IPS DF 6.9 (cell line): ENCODE results near the gene IGF1.
"Not testable (repeated sequence)": the region's sequence is repeated elsewhere in the genome, so short reads cannot be mapped to it uniquely, and the experiment has no call there.

ENCODE experiments used
- DNase-seq: peaks from one replicate; pipeline ENCODE4 v3.0.0-alpha.2; 2013; ENCODE audit warnings: low read depth, low spot score
- H3K27ac ChIP-seq: one replicate; pipeline ENCODE4 v1.5.1; 2013; ENCODE audit warnings: low read length, control low read depth
- H3K27me3 ChIP-seq: 2 replicates; pipeline ENCODE4 v1.6.1; 2013; ENCODE audit warnings: mild to moderate bottlenecking, low read length; ENCODE audit not compliant: control insufficient read depth, insufficient read depth
- H3K36me3 ChIP-seq: 2 replicates; pipeline ENCODE4 v1.6.1; 2013; ENCODE audit warnings: low read length; ENCODE audit not compliant: control insufficient read depth, insufficient read depth
- H3K4me1 ChIP-seq: 2 replicates; pipeline ENCODE4 v1.6.1; 2013; ENCODE audit warnings: low read length; ENCODE audit not compliant: control insufficient read depth, insufficient read depth
- H3K4me3 ChIP-seq: 2 replicates; pipeline ENCODE4 v1.5.1; 2013; ENCODE audit warnings: mild to moderate bottlenecking, low read length
- H3K9me3 ChIP-seq: 2 replicates; pipeline ENCODE4 v1.6.1; 2013; ENCODE audit warnings: low read length, inconsistent platforms; ENCODE audit not compliant: control insufficient read depth, insufficient read depth
- WGBS: extraction: QIAGEN DNeasy Blood & Tissue Kit; methylation state at CpG from one replicate; pipeline ENCODE4 v1.1.7; 2013; ENCODE audit warnings: mixed read lengths, missing lambda C conversion rate; ENCODE audit not compliant: insufficient read length, insufficient coverage; 5-methylcytosine and 5-hydroxymethylcytosine counted together

Gene IGF1

DNA sequence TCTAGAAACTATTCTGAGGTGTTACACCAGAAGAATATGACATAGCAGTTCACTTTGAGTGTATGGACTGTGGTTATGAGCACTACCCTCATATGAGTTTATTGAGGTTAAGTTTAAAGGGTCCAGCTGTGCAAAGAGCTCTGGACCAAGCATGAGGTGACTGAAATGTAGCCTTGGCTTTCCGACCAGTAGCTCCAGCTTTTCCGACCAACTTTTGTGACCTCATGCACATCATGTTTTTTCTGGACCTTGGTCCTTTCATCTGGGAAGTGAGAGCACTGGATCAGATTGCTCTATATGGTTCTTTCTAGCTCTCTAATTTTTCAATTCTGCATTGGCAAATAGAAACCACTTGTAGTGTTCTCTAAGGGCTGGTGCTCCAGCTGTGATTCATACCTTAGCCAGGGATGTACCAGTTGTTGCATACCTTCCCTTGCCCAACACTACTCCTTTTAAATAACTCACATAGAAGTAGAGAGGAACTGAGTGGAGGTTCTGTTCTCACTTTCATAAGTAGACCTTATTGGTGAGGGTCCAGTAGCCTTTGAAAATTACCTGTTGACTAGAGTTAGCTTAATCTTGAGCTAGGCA, 16.6 kb downstream of the IGF1 start:
- no peak for DNase-seq
- H3K4me1 ChIP-seq: no peaks in the 10 kb centered on the region
- no peak overlapping the region for H3K4me3 ChIP-seq
- no CpG with 5 or more reads among the region's 2 CpGs for WGBS
- no peaks in the 10 kb centered on the region for H3K27me3 ChIP-seq
- H3K36me3 ChIP-seq: no peaks in the 10 kb centered on the region
- H3K9me3 ChIP-seq: no peaks in the 10 kb centered on the region
- no peak overlapping the region for H3K27ac ChIP-seq

DNA sequence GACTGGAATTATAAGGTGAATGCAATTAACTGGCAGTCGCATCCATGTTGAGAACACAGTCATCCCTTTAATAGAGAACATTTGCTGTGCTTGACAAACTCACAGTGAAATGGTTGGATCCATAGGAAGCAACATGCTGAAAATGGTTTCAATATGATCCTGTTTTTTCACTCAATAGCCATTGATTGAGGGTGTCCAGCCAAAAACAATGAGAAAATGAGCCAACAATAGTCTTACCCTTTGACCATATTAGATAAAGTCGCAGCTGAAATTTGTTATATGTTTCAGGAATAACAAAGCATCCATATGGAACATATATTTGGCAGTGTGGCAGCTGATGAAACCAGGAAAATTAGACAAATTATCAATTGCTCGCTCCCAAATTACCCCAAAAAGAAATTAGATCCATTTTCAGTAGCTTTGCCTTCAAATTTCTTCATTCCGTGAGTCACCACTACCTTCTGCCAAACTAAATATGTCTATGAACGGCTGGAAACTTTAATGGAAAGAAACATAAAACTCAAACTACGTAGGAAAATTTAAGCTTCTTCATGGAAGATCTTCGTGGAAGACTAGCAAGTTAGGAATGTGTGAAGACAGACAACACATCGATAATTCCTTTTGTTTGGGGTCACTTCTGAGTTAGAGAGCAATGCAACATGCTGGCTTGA, 17.4 kb downstream of the IGF1 start:
- Histone ChIP-seq H3K27ac (no peak overlapping the region), H3K36me3 (no peaks in the 10 kb centered on the region), H3K4me1 (no peaks in the 10 kb centered on the region), H3K9me3 (no peaks in the 10 kb centered on the region), H3K27me3 (no peaks in the 10 kb centered on the region), H3K4me3 (no peak overlapping the region)
- no CpG with 5 or more reads among the region's 8 CpGs for WGBS
- no peak for DNase-seq

DNA sequence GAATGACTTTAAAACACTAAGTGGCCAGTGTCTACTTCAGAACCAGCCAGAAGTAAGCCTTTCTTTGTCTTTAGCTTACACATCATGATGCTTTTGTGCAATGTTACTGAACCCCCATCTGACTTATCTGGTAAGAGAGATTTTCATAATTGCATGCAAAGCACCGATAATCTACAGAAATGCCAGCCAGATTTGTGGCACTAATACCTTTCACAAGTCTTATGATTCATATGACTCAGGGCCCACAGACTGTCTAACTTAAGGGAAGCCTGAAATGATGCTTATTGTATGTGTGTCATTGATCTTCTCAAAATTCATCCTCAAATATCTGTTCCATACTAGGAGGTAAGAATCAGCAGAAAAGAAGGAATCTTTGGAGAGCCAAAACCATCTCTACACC, 18.0 kb downstream of the IGF1 start:
- H3K36me3 ChIP-seq: no peaks in the 10 kb centered on the region
- no peak for DNase-seq
- H3K27ac ChIP-seq: no peak overlapping the region
- no CpG with 5 or more reads among the region's 1 CpG for WGBS
- no peaks in the 10 kb centered on the region for H3K4me1 ChIP-seq
- H3K4me3 ChIP-seq: no peak overlapping the region
- no peaks in the 10 kb centered on the region for H3K27me3 ChIP-seq
- H3K9me3 ChIP-seq: no peaks in the 10 kb centered on the region

DNA sequence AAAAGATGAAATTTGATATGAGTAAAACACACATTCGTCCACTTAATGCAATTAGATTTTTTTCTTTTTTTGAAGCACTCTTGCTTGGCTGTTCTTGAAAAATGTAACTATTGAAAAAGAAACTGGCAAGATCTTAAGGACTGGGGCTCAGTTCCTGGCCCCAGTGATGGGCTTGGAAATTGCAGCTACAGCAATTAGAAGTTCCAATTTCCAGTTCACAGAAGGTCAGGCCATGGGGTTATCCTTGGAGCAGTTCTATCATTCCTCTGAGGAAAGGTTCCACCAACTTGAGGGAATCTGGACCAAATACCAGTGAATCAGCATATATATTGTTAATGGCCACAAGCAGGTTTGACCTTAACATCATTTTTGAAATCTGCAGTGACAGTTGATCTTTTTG, 18.9 kb downstream of the IGF1 start:
- DNase-seq: no peak
- Histone ChIP-seq H3K27ac (no peak overlapping the region), H3K27me3 (no peaks in the 10 kb centered on the region), H3K4me3 (no peak overlapping the region), H3K36me3 (no peaks in the 10 kb centered on the region), H3K9me3 (no peaks in the 10 kb centered on the region), H3K4me1 (no peaks in the 10 kb centered on the region)
- WGBS: no CpG with 5 or more reads among the region's 1 CpG

DNA sequence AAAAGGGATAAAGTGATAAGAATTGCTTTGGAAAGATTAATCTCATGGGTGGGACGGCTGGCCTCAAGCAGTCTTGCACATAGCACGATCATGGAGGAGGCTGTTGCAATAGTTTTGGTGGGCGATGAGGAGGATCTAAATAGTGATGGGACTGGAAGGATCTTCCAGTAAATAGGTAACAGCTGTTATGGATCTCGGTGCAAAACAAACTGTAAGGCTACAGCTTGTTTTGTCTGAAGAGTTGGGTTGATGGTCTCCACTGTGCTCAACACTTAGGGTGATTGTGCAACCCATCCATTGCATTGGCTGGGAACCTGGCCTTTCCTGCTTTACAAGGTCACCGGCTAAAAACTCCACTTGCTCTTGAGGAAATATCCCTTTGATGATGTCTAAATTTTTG, 21.0 kb downstream of the IGF1 start:
- DNase-seq: no peak
- no peaks in the 10 kb centered on the region for H3K4me1 ChIP-seq
- no peaks in the 10 kb centered on the region for H3K27me3 ChIP-seq
- H3K27ac ChIP-seq: no peak overlapping the region
- H3K9me3 ChIP-seq: no peaks in the 10 kb centered on the region
- WGBS: no CpG with 5 or more reads among the region's 5 CpGs
- H3K4me3 ChIP-seq: no peak overlapping the region
- no peaks in the 10 kb centered on the region for H3K36me3 ChIP-seq

DNA sequence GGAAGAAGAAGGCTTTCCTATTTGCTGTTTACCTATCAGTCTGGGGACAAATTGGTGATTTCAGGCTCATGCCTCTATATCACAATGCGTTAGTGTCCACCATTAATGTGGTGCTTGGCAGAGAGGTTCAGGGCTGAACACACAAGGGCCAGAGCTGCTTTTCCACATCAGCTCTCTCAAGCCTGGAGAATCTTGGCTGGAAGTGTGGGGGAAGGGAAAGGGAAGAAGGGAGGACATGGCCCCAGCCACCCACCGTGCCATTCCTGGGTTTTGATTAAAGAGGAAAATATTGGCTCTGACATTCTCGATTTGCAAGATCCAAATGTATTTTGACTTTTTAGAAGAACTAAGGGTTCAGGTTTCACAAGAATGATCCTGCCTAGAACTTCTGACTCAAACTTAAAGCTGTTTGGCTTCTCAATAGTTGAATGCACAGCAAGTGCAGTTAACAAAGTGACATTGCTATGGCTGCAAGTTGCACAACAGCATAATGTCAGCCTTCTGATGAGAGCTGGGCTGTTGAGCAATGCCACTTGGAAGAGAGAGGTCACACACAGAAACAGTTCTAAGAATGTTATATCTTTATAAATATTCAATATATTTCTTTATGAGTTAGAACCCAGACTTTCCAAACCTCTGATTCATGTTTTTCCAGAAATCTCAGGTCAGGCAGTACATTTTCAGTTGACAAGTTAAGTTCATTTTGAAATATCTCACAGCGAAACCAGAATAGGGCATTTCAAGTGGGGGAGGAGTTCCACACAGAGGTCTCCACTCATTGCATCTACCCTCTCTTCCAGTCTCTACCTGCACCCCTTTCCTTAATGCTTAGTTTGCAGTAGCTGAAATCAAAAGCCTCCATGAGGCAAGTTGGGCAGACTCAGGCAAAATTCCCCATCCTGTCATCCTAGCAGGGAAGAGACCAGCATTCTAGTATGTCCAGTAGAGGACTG, 25.3 kb downstream of the IGF1 start:
- no peak for DNase-seq
- Histone ChIP-seq H3K27me3 (no peaks in the 10 kb centered on the region), H3K9me3 (no peaks in the 10 kb centered on the region), H3K4me1 (no peaks in the 10 kb centered on the region), H3K27ac (no peak overlapping the region), H3K4me3 (no peak overlapping the region), H3K36me3 (no peaks in the 10 kb centered on the region)
- no CpG with 5 or more reads among the region's 4 CpGs for WGBS

DNA sequence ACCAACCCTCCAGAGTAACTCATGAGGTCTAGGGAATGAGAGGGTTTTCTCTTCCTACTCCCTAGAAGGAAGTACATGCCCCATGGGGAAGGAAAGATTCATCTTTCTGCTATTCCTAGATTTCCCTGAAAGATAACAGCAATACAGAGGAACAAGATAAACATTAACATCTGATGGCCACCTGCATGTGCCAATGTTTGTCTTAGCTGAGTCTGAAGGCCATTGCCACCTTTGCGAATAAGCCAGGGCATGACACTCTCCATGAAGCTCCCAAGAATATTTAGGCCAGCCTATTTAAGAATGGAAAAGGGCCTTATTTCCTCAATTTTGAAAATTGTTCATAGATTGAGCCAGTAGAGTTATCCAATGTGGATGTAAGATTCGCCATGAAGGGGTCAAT, 26.0 kb downstream of the IGF1 start:
- Histone ChIP-seq H3K4me1 (no peaks in the 10 kb centered on the region), H3K36me3 (no peaks in the 10 kb centered on the region), H3K27me3 (no peaks in the 10 kb centered on the region), H3K9me3 (no peaks in the 10 kb centered on the region), H3K27ac (no peak overlapping the region), H3K4me3 (no peak overlapping the region)
- DNase-seq: no peak
- whole genome bisulfite sequencing: no CpG with 5 or more reads among the region's 2 CpGs

DNA sequence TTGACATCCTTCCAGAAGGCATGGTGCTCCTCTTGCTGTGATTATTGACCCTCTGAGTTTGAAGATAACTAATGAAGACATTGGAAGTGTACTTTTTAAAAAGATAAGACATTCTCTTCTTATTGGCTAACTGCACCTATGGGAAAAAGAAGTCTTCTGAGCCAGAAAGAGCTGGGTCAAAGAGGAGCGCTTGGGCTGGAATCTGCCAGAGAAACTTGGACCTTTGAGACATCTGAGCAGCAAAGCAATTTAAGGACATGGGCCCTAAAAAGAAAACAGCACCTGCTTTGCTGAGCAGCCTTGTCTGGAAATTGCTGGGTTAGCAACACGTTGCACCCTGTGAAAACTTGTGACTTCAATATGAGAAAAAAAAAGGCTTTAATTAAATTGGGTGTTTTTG, 27.8 kb downstream of the IGF1 start:
- H3K27me3 ChIP-seq: no peaks in the 10 kb centered on the region
- H3K4me3 ChIP-seq: no peak overlapping the region
- H3K4me1 ChIP-seq: no peaks in the 10 kb centered on the region
- no CpG with 5 or more reads among the region's 2 CpGs for WGBS
- no peak overlapping the region for H3K27ac ChIP-seq
- H3K36me3 ChIP-seq: no peaks in the 10 kb centered on the region
- no peak for DNase-seq
- H3K9me3 ChIP-seq: no peaks in the 10 kb centered on the region

DNA sequence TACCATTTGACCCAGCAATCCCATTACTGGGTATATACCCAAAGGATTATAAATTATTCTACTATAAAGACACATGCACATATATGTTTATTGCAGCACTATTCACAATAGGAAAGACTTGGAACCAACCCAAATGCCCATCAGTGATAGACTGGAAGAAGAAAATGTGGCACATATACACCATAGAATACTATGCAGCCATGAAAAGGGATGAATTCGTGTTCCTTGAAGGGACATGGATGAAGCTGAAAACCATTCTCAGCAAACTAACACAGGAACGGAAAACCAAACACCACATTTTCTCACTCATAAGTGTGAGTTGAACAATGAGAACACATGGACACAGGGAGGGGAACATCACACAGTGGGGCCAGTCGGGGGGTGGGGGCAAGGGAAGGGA, 31.3 kb downstream of the IGF1 start:
- H3K9me3 ChIP-seq, H3K27ac ChIP-seq, DNase-seq, H3K4me1 ChIP-seq, H3K36me3 ChIP-seq, H3K27me3 ChIP-seq, H3K4me3 ChIP-seq: not testable (repeated sequence)
- WGBS: no CpG with 5 or more reads among the region's 3 CpGs

DNA sequence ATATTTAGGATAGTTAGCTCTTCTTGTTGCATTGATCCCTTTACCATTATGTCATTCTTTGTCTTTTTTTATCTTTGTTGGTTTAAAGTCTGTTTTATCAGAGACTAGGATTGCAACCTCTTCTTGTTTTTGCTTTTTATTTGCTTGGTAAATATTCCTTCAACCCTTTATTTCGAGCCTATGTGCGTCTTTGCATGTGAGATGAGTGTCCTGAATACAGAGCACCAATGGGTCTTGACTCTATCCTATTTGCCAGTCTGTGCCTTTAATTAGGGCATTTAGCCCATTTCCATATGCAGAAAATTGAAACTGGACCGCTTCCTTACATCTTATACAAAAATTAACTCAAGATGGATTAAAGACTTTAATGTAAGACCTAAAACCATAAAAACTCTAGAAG, 32.9 kb downstream of the IGF1 start:
- DNase-seq, H3K9me3 ChIP-seq, H3K4me1 ChIP-seq, H3K27me3 ChIP-seq, H3K27ac ChIP-seq, H3K36me3 ChIP-seq, H3K4me3 ChIP-seq: not testable (repeated sequence)
- WGBS: no CpG with 5 or more reads among the region's 3 CpGs
